Activated naive CD4-positive, alpha-beta T cell treated with anti-CD3 and anti-CD28 coated beads, Interleukin-2, amount 50 U/mL, for 24 hours (primary cell): Measurements from ENCODE around the gene ANKRD33B.
A peak's percentile ranks its signal among the peaks of the same experiment; 100 is the strongest.
"Not testable (repeated sequence)": the region's sequence is repeated elsewhere in the genome, so short reads cannot be mapped to it uniquely, and the experiment has no call there.

ENCODE experiments used
- H3K27ac Mint-ChIP-seq: one replicate; pipeline ENCODE4 v1.8.0; 2021; ENCODE audit warnings: mild to moderate bottlenecking, mixed read lengths
- H3K27me3 Mint-ChIP-seq: one replicate; pipeline ENCODE4 v1.8.0; 2021; ENCODE audit warnings: mixed read lengths
- H3K36me3 Mint-ChIP-seq: one replicate; pipeline ENCODE4 v1.8.0; 2021; ENCODE audit warnings: mixed read lengths
- H3K4me1 Mint-ChIP-seq: one replicate; pipeline ENCODE4 v1.8.0; 2021; ENCODE audit warnings: mixed read lengths
- H3K4me3 Mint-ChIP-seq: one replicate; pipeline ENCODE4 v1.8.0; 2021; ENCODE audit warnings: mild to moderate bottlenecking, mixed read lengths
- H3K9me3 Mint-ChIP-seq: one replicate; pipeline ENCODE4 v1.8.0; 2021; ENCODE audit warnings: mixed read lengths

ANKRD33B gene

DNA sequence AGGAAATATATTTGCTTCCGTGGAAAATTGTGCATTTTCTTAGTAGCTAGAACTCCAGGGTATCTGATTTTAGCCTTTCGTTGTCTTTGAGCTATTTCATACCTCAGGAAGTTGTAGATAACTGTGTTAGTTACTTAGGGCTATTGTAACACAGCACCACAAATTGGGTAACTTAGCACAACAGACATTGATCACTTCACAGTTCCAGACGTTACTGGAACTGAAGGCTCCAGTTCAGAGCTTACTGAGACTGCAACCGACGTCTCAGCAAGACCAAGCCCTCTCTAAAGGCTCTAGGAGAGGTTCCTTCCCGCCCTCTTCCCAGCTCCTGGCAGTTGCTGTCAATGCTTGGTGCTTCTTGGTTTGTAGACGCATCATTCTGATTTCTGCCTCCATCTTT is 17.7 kb upstream of the ANKRD33B start:
- H3K4me3 Mint-ChIP-seq, result no peak overlapping the region
- H3K27me3 Mint-ChIP-seq, result no peaks in the 10 kb centered on the region
- H3K4me1 Mint-ChIP-seq, result no peaks in the 10 kb centered on the region
- peak overlapping the region; percentile 8 for H3K27ac Mint-ChIP-seq
- H3K36me3 Mint-ChIP-seq, result no peaks in the 10 kb centered on the region
- no peaks in the 10 kb centered on the region for H3K9me3 Mint-ChIP-seq

DNA sequence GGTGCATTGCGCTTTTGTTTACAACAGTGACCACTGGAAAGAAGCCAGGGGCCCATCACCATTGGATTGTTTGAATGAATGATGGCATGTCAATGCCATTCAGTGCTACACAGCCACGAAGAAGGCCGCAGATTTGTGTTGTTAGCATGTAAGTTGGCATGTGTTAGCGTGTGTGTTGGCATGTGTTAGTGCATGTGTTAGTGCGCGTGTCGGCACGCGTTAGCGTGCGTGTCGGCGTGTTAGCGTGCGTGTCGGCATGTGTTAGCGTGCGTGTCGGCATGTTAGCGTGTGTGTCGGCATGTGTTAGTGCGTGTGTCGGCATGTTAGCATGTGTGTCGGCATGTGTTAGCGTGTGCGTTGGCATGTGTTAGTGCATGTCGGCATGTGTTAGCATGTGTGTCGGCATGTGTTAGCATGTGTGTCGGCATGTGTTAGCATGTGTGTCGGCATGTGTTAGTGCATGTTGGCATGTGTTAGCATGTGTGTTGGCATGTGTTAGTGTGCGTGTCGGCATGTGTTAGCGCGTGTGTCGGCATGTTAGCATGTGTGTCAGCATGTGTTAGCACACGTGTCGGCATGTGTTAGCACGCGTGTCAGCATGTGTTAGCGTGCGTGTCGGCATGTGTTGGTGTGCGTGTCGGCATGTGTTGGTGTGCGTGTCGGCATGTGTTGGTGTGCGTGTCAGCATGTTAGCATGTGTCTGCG is 15.3 kb upstream of the ANKRD33B start:
- Mint-ChIP-seq H3K4me3 (no peak overlapping the region), H3K4me1 (peaks cover 4% of the 10 kb centered on the region), H3K27ac (no peak overlapping the region), H3K36me3 (no peaks in the 10 kb centered on the region), H3K9me3 (no peaks in the 10 kb centered on the region), H3K27me3 (no peaks in the 10 kb centered on the region)

DNA sequence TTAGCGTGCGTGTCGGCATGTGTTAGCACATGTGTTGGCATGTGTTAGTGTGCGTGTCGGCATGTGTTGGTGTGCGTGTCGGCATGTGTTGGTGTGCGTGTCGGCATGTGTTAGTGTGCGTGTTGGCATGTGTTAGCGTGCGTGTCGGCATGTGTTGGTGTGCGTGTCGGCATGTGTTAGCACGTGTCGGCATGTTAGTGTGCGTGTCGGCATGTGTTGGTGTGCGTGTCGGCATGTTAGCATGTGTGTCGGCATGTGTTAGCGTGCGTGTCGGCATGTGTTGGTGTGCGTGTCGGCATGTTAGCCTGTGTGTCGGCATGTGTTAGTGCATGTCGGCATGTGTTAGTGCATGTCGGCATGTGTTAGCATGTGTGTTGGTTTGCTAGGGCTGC is 14.8 kb upstream of the ANKRD33B start:
- not testable (repeated sequence) for H3K4me3 Mint-ChIP-seq, H3K27me3 Mint-ChIP-seq, H3K4me1 Mint-ChIP-seq, H3K36me3 Mint-ChIP-seq, H3K9me3 Mint-ChIP-seq, H3K27ac Mint-ChIP-seq

GRCh38 chr5:10550222-10550995 is 13.5 kb upstream of the ANKRD33B start:
- Mint-ChIP-seq H3K27ac (no peak overlapping the region), H3K9me3 (no peaks in the 10 kb centered on the region), H3K27me3 (no peaks in the 10 kb centered on the region), H3K4me3 (no peak overlapping the region), H3K36me3 (no peaks in the 10 kb centered on the region), H3K4me1 (peaks cover 4% of the 10 kb centered on the region)

- Mint-ChIP-seq H3K27ac (no peak overlapping the region), H3K4me1 (peaks cover 4% of the 10 kb centered on the region), H3K27me3 (no peaks in the 10 kb centered on the region), H3K9me3 (no peaks in the 10 kb centered on the region), H3K4me3 (no peak overlapping the region), H3K36me3 (no peaks in the 10 kb centered on the region)
Measured at GRCh38 chr5:10551782-10552138, 12.1 kb upstream of the ANKRD33B start.

GRCh38 chr5:10552183-10553143 is 11.4 kb upstream of the ANKRD33B start:
- Mint-ChIP-seq H3K4me1 (peaks cover 4% of the 10 kb centered on the region), H3K9me3 (no peaks in the 10 kb centered on the region), H3K27me3 (peaks cover 2% of the 10 kb centered on the region), H3K4me3 (no peak overlapping the region), H3K36me3 (no peaks in the 10 kb centered on the region), H3K27ac (no peak overlapping the region)

DNA sequence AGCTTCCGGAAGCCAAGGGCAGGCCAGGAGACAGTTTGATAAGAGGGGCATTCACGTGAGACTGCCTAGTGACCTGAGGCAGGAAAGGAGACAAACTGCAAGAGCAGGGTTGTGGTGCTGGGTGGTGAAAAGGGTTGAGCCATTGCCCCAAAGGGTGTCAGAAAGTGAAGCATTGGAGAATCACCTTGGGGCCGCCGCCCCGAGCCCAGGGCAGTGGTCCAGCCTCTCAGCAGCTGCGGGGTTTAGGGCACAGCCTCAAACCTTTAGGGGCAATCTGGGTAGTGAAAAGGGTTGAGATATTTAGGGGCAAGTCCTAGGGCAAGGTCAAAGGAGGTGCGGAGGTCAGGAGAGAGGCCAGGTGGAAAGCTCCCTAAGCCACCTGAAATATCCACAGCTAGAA is 10.4 kb upstream of the ANKRD33B start:
- Mint-ChIP-seq H3K9me3 (no peaks in the 10 kb centered on the region), H3K4me3 (no peak overlapping the region), H3K36me3 (no peaks in the 10 kb centered on the region), H3K27ac (no peak overlapping the region), H3K27me3 (peaks cover 2% of the 10 kb centered on the region), H3K4me1 (peaks cover 4% of the 10 kb centered on the region)

GRCh38 chr5:10555277-10555684 is 8.6 kb upstream of the ANKRD33B start:
- Mint-ChIP-seq H3K9me3 (no peaks in the 10 kb centered on the region), H3K36me3 (no peaks in the 10 kb centered on the region), H3K27me3 (peaks cover 2% of the 10 kb centered on the region), H3K4me1 (peaks cover 4% of the 10 kb centered on the region), H3K4me3 (no peak overlapping the region), H3K27ac (no peak overlapping the region)

DNA sequence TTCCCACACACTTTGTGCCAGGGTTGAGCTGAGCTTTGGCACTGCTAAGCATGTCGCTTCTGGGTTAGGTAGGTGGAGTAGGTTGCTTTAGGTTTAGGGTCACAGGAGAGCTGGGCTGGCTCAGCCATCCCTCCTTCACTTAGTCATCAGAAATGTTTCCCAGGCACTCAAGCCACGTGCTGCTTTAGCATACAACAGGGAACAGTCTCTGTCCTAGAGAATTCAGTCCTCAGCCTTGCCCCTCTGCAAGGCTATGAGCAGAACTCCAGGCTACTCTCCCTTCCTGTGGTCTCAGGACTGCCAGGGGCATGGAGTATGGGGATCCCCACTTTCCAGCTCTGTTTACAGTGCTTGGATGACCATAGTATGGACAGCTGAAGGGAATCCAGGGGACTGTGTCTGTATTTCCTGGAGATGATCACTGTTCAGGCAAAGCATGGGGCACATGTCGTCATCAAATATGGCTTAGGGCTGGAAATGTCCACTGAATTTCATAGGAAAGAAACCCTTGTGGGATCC is 7.5 kb upstream of the ANKRD33B start:
- H3K4me1 Mint-ChIP-seq, result peaks cover 4% of the 10 kb centered on the region
- peaks cover 2% of the 10 kb centered on the region for H3K27me3 Mint-ChIP-seq
- H3K36me3 Mint-ChIP-seq, result no peaks in the 10 kb centered on the region
- no peaks in the 10 kb centered on the region for H3K9me3 Mint-ChIP-seq
- no peak overlapping the region for H3K27ac Mint-ChIP-seq
- no peak overlapping the region for H3K4me3 Mint-ChIP-seq

DNA sequence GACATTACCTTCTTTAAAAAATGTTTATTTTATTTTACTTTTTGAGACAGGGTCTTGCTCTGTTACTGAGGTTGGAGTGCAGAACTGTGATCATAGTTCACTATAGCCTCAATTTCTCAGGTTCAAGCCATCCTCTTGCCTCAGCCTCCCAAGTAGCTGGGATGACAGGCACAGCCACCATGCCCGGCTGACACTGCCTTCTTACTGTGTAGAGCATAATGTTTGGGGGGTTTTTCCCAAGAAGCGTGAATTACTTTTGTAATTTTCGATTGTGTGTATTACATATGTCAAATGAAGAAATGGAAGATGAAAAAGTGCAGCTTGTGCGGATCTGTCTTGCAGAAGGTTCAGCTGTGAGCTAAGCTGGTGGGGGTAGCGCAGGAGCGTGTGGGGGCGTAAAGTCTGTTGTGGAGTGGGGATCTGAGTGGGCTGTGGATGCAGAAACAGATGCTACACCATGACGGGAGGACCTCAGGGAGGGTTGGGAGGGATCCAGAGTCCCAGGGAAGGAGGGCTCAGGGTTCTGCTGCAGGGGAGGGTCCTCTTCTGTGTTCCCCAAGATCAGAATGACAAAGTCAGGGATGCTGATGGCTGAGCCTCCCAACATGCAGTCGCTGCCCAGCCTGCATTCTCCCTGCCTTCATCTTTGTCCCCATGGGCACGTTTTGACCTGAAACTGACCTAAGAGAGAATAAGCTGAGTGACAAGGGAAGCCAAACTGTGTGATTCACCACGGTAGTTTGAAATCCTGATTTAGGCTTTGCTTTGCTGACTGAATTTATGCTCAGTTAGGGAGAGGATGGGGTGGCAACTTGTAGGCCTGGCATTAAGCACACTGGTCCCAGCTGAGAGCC is 6.8 kb upstream of the ANKRD33B start:
- Mint-ChIP-seq H3K4me3 (no peak overlapping the region), H3K27ac (no peak overlapping the region), H3K9me3 (no peaks in the 10 kb centered on the region), H3K4me1 (peaks cover 7% of the 10 kb centered on the region), H3K36me3 (no peaks in the 10 kb centered on the region), H3K27me3 (peaks cover 2% of the 10 kb centered on the region)

DNA sequence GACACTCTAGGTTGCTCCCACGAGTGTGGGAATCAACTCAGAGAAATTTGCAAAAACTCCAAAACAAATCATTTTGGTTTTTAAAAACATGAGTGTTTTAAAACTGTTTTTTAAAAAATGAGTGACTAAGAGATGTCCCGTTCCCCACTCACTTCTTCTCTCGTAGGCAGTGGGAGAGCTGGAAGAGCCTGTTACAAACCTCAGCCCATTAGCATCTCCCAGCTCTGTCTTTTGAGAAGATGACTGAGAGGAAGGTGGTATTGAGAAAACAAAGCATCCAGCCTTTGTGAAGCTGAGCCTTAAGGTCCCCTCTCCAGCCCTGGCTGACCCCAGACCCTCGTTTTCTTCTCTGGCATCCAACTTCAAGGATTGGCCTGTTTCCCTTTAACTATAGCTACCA is 4.7 kb upstream of the ANKRD33B start:
- no peak overlapping the region for H3K4me3 Mint-ChIP-seq
- no peaks in the 10 kb centered on the region for H3K36me3 Mint-ChIP-seq
- H3K4me1 Mint-ChIP-seq, result peaks cover 5% of the 10 kb centered on the region
- peaks cover 2% of the 10 kb centered on the region for H3K27me3 Mint-ChIP-seq
- no peak overlapping the region for H3K27ac Mint-ChIP-seq
- H3K9me3 Mint-ChIP-seq, result no peaks in the 10 kb centered on the region

GRCh38 chr5:10559871-10560270 is 4.0 kb upstream of the ANKRD33B start:
- no peaks in the 10 kb centered on the region for H3K9me3 Mint-ChIP-seq
- H3K27me3 Mint-ChIP-seq, result peaks cover 2% of the 10 kb centered on the region
- no peak overlapping the region for H3K27ac Mint-ChIP-seq
- H3K4me3 Mint-ChIP-seq, result no peak overlapping the region
- peaks cover 5% of the 10 kb centered on the region for H3K4me1 Mint-ChIP-seq
- no peaks in the 10 kb centered on the region for H3K36me3 Mint-ChIP-seq

GRCh38 chr5:10562201-10563109 is 1.4 kb upstream of the ANKRD33B start:
- Mint-ChIP-seq H3K4me1 (peaks cover 19% of the 10 kb centered on the region), H3K27ac (no peak overlapping the region), H3K4me3 (peak overlapping the region; percentile 47), H3K27me3 (no peaks in the 10 kb centered on the region), H3K9me3 (no peaks in the 10 kb centered on the region), H3K36me3 (no peaks in the 10 kb centered on the region)
